Activated CD4-positive, alpha-beta T cell treated with anti-CD3 and anti-CD28 coated beads, Interleukin-2, Interleukin-6, amounts not matched to agents 100 ng/mL and 50 ng/mL, durations not matched to agents 16 hours and 8 hours (primary cell): ENCODE results near the gene RGSL1.

Experiments used
- DNase-seq: peaks from one replicate; pipeline ENCODE4 v3.0.0-alpha.2; 2020

The RGSL1 gene

DNA sequence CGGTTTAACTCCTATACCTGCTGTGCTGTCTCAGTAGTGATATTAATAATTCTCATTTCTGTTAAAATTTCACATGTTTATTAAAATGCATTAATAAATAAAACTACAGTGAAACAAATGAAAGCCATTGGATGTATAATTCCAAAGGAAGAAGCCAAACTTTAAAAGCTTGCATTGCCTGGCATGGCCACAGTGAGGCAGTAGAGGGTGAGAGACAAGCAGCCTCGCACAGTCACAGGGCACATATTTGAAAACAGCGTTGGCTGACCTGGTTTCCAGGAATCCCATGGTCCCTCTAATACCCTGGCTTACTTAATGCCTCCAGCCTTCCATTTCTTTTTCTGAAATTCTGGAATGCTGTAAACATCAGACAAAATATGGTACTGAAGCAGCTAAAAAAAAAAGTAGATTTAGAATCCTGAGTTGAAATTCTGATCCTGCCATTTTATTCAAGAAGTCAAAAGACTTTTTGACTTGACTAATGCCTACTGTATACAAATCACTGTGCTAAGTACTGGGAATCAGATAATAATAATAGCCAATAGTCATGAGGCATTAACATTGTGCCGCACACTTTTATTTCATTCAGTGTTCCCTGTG lies 145.8 kb downstream of the RGSL1 start:
- peak; percentile 68 for DNase-seq

DNA sequence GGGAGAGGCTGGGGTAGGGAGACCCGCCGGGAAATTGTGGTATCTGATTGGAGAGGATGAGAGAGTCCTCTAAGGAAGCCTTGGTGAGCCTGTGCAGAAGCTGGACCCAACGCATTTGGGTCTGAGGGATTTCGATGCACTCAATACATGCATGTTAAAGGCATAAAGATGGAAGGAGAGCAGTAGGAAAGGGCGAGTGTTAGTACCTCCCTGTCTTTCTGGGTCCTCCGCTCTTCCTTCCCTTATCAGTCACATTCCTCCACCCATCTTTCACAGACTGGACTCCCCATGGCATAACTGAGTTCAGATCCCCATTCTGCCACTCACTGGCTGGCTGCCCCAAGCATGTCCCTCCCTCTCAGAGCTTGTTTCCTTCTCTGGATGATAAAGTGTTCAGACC lies 147.0 kb downstream of the RGSL1 start:
- no peak for DNase-seq

DNA sequence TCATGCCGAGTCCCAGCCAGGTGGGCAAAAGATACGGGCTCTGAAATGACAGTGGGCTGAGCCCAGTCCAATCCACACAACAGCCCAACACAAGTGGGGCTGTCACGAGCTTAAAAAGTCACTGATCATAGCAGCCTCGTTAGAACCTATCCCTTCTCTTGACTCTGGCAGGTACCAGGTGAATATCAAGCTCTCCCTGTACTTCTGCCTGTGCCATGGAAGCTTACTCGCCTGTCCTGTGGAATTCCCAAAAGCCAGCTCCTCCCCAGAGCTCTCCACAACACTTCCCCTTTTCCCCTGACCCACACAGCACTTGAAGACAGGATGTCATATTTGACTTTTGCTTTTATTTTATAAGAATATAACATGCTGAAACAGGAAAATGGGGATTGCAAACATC lies 148.3 kb downstream of the RGSL1 start:
- DNase-seq: no peak

DNA sequence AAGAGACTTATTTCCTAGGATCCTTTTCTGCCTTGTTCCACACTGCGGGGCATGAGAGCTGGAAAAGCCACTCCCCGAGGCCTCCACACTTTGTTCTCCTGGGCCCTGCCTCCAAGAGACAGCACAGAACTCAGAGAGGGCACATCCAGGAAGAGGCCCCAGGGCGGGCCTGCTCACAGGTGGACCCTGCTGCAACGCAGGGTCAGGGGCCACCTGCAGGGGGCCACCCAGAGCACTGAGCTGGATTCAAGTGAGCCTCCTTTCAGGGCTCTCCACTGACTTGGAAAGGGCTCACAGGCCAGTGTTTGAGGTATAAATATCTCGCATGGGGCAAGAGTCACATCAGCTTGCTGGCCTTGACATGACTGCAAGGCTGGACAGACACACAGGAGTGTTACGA lies 149.4 kb downstream of the RGSL1 start:
- no peak for DNase-seq

DNA sequence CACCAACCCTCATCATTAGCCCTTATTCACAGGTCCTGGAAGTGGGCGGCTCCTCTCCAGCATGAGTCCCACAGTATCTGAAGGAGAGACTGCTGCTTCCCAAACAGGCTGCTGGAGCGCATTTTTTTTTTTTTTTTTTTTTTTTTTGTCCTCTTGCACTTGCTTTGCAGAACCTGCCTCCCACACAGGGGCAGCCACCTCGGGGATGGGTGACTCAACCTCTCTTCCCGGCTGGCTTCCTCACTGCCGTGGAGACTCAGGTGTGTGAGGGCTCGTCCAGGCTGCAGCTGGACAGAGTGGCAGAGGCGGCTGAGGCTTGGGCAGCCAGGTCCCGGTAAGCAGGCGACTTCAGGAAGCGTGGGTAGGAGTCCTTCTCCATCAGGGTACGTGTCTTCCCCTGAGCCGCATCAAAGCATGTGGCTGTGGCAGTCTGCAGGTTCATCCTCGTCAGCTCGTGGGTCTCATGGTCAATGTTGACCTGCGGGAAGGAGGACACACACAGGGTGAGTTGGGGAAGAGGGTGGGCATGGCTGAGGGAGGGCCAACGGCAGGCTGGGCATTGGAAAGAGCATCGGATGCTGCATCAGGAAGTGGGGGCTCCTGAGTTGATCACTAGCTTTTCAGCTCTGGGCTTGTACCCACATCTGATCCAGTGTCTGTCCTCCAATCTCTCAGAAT lies 150.2 kb downstream of the RGSL1 start:
- no peak for DNase-seq

DNA sequence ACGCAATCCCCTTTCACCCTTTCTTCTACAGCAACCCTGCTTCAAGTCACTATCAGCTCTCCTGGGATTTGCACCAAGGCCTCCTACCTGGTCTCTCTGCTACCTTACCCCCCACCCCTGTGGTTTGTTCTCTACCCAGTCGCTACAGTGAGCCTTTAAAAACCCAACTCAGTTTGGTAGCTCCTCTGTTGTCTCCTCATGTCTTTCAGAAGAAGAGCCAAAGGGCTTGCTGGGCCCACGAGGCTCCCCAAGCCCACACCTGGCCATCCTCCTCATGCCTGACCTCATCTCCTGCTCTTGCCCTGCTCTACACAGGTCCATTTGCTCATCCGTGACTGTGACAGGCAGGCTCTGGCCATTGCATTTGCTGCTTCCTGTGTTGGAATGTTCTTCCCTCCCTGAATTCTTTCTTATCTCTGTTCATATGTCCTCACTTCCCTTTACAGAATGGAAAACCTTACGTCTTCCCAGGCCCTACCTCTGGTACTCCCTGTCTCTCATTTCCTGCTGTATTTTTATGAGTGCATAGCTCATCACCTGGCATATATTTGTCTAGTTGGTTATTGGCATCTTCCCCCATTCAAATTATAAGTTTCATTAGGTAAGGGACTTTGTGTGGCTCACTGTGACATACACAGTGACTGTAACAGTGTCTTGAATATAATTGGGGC lies 150.9 kb downstream of the RGSL1 start:
- no peak for DNase-seq

DNA sequence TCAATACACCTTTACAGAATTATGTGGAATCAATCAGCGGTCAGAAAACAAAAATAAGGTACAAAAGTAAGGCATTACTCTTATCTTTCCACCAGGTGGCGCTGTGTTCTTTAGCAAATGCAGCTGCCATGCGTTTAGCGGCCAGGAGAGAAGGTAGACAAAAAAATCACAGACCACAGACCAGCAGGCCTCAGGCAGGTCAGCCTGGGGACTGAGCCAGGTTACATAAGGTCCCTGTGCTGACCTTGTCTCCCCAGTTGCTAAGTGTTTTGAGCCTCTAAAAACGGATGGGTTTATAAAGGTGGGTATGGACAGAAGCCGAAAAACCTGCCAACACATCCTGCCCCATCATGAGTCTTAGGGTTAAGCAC lies 151.5 kb downstream of the RGSL1 start:
- DNase-seq: peak; percentile 84

DNA sequence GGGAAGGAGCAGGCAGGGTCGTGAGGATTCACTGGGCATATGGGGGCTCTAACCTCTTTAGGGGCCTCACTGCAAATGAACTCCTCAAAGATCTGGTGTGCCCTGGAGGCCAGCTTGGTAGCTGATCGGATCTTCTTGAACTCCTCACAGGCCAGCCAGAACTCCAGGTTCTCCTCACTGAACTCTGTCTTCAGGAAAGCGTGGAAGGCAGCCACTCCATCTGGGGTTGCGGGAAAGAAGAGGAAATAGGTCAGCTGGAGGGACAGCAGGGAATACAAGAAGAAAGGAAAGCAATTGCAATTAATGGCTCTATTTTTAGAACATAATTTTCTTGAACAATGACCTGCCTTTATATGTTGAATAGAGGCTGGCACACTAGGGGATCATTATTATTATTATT lies 152.0 kb downstream of the RGSL1 start:
- no peak for DNase-seq

DNA sequence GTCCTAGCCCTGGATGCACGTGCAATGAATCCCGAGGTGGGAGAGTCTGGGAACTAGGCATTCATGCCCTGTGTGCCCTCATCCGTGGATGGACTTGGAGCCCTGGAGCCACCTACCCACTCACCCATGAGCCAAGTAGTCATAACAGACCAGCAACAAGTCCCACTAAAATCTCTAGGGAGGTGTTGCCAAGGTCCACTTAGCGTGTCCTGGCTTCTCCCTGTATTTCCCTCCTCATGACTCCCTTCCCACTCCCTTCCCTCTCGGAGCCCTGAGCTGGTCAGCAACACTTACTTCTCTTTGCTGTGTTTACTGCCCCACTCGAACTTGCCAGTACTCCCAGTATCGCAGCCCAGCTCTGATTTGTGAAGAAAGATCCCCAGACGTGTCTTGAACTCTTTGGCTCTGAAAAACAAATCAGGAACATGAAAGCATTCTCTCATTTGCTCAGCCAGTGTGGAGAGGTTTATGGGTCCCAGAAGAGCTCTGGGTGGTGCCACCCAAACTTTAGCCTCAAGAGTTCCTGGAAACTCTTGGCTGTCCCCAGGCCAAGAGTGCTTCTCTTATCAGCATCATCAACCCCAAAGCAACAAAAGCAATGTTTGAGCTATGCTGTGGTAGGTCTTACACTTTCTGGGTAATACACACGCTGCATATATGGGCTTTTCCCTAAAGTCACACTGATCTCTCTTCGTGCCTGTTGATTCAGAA lies 153.1 kb downstream of the RGSL1 start:
- peak; percentile 63 for DNase-seq

DNA sequence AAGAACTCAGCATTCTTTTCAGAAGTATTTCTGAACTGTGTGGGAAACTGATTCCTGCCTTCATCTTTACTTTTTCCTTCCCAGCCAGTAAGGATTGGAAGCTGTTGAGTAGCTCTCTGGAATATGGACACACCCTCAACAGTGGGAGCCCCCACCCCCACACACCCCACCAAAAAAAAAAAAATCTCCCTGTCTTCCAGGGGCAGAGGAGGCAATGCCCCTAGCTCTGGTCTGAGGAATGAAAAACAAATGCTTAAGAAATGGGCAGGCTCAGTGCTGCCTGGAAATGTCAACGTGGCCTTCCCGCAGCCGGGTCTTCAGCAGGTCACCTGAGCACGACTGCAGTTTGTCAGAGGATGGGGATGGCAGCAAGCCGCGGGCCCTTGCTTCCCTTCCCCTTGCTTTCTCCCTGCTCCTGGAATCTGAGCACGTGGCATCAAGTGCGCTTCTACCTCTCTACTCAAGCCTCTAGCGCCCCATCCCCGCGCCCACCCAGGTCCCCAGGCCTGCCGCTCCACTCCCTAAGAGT lies 153.8 kb downstream of the RGSL1 start:
- DNase-seq: no peak

DNA sequence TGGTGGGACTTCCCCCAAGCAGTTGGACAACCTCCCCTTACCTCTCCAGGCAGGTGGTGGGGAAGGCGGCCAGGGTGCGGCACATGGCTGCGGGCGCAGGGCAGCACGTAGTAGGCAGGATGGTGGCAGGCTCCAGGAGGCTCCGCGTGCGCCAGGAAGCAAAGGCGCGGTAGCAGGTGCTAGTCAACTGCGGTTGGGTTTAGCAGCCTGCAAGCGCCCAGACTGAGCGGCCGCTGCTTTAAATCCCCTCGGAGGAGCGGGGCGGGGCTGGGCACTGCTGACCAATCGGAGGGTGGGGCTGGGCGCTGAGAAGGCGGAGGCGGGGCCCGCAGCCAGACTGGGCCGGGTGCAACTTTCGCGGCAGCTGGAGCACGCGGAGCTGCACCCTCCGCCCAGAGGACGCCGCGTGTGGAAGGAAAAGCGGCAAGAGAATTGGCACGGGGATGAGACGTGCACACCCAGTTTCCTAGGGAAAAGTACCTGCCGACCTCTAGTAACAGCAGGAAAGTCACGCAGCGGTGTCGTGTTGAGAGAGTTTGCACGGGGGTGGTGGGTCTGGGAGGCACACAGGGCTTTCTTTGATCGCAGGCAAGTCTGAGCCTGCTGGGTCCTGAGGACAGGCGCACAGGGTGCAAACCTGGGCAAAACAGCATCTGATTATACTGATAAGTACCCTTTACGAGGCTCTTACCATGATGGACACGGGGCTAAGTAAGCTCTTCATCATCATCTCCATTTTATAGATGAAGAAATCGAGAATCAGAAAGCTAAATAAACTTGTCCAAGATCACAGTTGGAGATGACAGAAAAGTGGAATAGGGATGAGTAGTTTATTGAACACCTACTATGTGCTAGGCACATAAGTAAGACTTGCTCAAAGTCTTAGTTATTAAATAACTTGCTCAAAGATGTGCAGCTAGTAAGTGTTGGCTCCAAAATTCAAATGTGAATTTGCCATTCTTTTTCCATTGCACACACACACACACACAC lies 154.5 kb downstream of the RGSL1 start, which contains the start of gene RGS16:
RGS16 (minus strand) TSS at position 215 of the 990 bp plus-strand sequence; CDS start at position 85, 130 bp downstream.
- peak; percentile 97 for DNase-seq

DNA sequence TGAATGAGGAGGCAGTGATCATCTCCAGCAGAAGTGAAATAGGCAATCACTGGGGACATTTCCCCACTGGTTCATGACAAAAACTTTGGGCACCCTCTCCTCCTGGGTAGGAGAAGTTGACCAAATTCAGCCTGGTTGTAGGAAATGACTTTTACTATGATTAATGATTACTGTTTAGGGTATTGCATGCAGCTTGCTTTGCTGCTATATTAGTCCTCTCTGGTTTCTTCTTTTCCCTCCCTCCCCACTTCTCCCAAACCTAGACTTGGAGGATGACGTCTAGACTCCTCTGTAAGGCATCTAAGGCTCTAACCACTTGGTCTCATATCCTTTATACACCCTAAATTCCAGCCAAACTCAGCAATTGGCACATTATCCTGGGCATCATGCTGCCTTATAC lies 157.6 kb downstream of the RGSL1 start:
- no peak for DNase-seq

DNA sequence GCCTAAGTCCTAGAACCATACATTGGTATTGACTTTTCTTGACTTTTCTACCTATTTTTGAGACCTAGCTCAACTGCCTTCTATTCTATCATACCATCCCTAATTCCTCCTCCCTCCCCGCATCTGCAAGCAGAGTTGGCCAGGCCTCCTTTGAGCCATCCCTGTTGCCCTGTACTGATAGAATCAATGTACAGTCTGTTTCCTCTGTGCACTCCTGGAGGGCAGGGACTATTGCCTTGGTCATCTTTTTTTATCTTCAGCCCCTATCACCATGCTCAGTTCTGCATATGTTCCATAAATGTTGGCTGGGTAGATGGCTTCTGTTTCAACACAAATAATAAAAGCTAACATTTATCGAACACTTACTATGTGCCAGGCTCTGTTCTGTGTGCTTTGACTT lies 158.3 kb downstream of the RGSL1 start:
- no peak for DNase-seq

DNA sequence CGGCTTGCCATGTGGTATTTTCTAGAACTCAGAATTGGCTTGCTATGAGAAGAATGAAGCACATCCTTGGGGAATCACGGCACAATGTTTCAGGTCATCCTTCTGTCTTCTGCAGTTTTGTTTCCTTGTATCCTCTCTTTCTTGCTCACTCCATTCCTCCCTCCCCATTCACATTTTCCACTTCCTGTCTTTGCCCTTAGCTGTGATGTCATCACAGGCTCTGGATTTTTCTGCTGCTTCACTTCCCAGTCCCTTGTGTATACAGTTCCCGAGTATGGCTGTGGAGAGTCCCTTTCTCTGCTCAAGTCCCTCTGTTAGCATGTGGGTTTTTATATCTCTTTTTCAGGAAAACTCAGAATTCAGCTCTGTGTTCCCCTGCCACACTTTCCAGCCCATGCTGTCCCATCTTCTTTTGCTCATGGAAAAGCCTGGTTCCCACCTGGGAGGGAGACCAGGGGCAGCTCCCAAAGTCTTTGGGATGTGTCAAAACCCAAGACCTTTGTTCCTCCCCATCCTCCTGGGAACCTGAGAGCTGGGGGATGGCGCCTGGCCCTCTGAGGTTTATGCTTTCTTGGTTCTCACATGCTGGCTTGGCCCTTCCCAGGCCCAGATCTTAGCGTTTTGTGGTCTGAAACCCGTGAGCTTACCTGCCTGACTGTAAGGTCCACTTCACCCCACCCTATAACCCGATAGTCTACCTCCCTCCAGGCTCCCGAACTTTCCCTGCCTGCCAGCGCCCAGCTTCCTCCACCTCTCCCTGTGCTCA lies 159.1 kb downstream of the RGSL1 start:
- no peak for DNase-seq
